K562 (cell line): ENCODE results near the gene EGFR. TPM values are rescaled to one million over a fixed set of nuclear protein-coding genes. Genes with fewer than 3 reads are reported as not detected.

Source experiments
- ATAC-seq: fragments of 200-7000 bp; cut with Tn5 transposase; 3 replicates; pipeline ENCODE4 v1.9.1; 2020; ENCODE audit warnings: moderate library complexity
- BruUV-seq: library from RNA; stranded (reverse); fragments of 400-500 nt; replicated peaks from 2 replicates; lab custom pipeline; 2021; lab: Mats Ljungman, UMichigan
- CTCF ChIA-PET: fragments of 300-600 bp; formaldehyde crosslinking; extraction: SDS; loops from one replicate; lab custom pipeline; 2021; ENCODE audit warnings: low intra/inter-chr PET ratio; lab: Yijun Ruan, JAX
- POLR2A ChIA-PET: fragments of 300-600, 350-650 bp; sonication (Branson Sonifier 250); formaldehyde crosslinking; extraction: SDS; loops from one replicate; lab custom pipeline; 2021; ENCODE audit warnings: antibody characterized with exemption, inconsistent platforms; lab: Yijun Ruan, JAX
- DNase-seq, 4 experiments: peaks; one replicate each; pipeline versions ENCODE4 v3.0.0 to v3.0.0-alpha.2; 2011 to 2018; ENCODE audit warnings: low spot score in 3 of 4, mixed read lengths in 3 of 4; ENCODE audit errors: extremely low read depth in 1 of 4
- FAIRE-seq: peaks from 2 replicates; lab custom pipeline; 2011; peaks lifted over from hg19 to GRCh38; lab: Jason Lieb, UNC
- H2AFZ ChIP-seq: 2 replicates; pipeline ENCODE4 v1.6.0; 2011; ENCODE audit warnings: low read depth, low read length, control low read depth, inconsistent platforms
- H3K27ac ChIP-seq: fragments of 200-600 bp; 3 replicates; pipeline ENCODE4 v1.8.0; 2011; ENCODE audit warnings: low read depth, mild to moderate bottlenecking, control low read depth, inconsistent platforms, low read length, moderate library complexity, mixed read lengths; ENCODE audit errors: extremely low read depth
- H3K27me3 ChIP-seq, 2 experiments: fragments of 300-600 bp in 1 of 2; 2 replicates in 1 of 2; 3 replicates in 1 of 2; pipeline versions ENCODE4 v1.6.0 to v1.8.0; 2011; ENCODE audit warnings: inconsistent platforms in 2 of 2, low read length in 2 of 2, mild to moderate bottlenecking in 1 of 2, mixed read lengths in 1 of 2, moderate library complexity in 1 of 2; ENCODE audit not compliant: control insufficient read depth in 2 of 2, insufficient read depth in 2 of 2
- H3K36me3 ChIP-seq: fragments of 300-600 bp; 3 replicates; pipeline ENCODE4 v1.8.0; 2011; ENCODE audit warnings: mild to moderate bottlenecking, low read length, inconsistent platforms; ENCODE audit not compliant: control insufficient read depth, insufficient read depth
- H3K4me1 ChIP-seq, 2 experiments: fragments of 200-600 bp in 1 of 2; replicated peaks in 1 of 2; 2 replicates in 1 of 2; 3 replicates in 1 of 2; pipeline versions ENCODE4 v1.5.1 to v1.8.0; 2011; ENCODE audit warnings: inconsistent platforms in 2 of 2, low read length in 2 of 2, mild to moderate bottlenecking in 1 of 2, mixed read lengths in 1 of 2, moderate library complexity in 1 of 2; ENCODE audit not compliant: control insufficient read depth in 2 of 2, insufficient read depth in 2 of 2
- H3K4me2 ChIP-seq: 2 replicates; pipeline ENCODE4 v1.6.1; 2011; ENCODE audit warnings: low read length, control low read depth, inconsistent platforms, mixed read lengths; ENCODE audit not compliant: insufficient read depth
- H3K4me3 ChIP-seq: fragments of 200-600 bp; sonication (generic), shearing (Covaris generic); 2 replicates; pipeline ENCODE4 v1.5.1; 2016; ENCODE audit warnings: control low read depth, inconsistent platforms
- H3K79me2 ChIP-seq: fragments of 200-600 bp; 3 replicates; pipeline ENCODE4 v1.8.0; 2011; ENCODE audit warnings: low read length, inconsistent platforms; ENCODE audit not compliant: control insufficient read depth, insufficient read depth
- H3K9ac ChIP-seq, 2 experiments: 2 replicates each; pipeline versions ENCODE4 v1.6.0 to v1.6.1; 2011; ENCODE audit warnings: low read depth in 2 of 2, low read length in 2 of 2, control low read depth in 1 of 2, inconsistent platforms in 1 of 2, mild to moderate bottlenecking in 1 of 2, mixed read lengths in 1 of 2; ENCODE audit not compliant: insufficient read depth in 1 of 2
- H3K9me1 ChIP-seq: one replicate; pipeline ENCODE4 v1.6.0; 2011; ENCODE audit warnings: inconsistent platforms, mild to moderate bottlenecking, low read length, moderate library complexity; ENCODE audit not compliant: control insufficient read depth, insufficient read depth
- H3K9me3 ChIP-seq: replicated peaks from 2 replicates; pipeline ENCODE4 v1.5.1; 2011; ENCODE audit warnings: low read depth, low read length, inconsistent platforms; ENCODE audit not compliant: control insufficient read depth, insufficient read depth
- H4K20me1 ChIP-seq: replicated peaks from 2 replicates; pipeline ENCODE4 v1.6.1; 2011; ENCODE audit warnings: low read length, inconsistent platforms, mixed read lengths; ENCODE audit not compliant: control insufficient read depth, insufficient read depth
- BDP1 ChIP-seq: IDR thresholded peaks from 3 replicates; pipeline ENCODE4 v1.6.1; 2011; ENCODE audit not compliant: insufficient read length, insufficient read depth
- PBX2 ChIP-seq, 2 experiments: IDR thresholded peaks in 1 of 2; conservative IDR thresholded peaks in 1 of 2; 2 replicates each; pipeline ENCODE4 v1.6.1; 2016; ENCODE audit warnings: low read depth in 2 of 2, mild to moderate bottlenecking in 1 of 2, missing compliant biosample characterization in 1 of 2, missing genetic modification characterization in 1 of 2, moderate library complexity in 1 of 2
- RBM34 ChIP-seq: fragments of 200-400 bp; formaldehyde crosslinking; IDR thresholded peaks from 2 replicates; pipeline ENCODE4 v1.6.1; 2018; ENCODE audit warnings: low read length, borderline replicate concordance; ENCODE audit not compliant: insufficient read depth
- SIN3B ChIP-seq: fragments of 450-650 bp; IDR thresholded peaks from 2 replicates; pipeline ENCODE4 v1.6.1; 2017; ENCODE audit warnings: low read depth, mild to moderate bottlenecking, moderate library complexity
- STAT6 ChIP-seq: sonication (generic); formaldehyde crosslinking; IDR thresholded peaks from 2 replicates; pipeline ENCODE4 v1.8.1; 2023; ENCODE audit warnings: mild to moderate bottlenecking, missing genetic modification reagents
- ZFX ChIP-seq: sonication (generic); formaldehyde crosslinking; IDR thresholded peaks from 2 replicates; pipeline ENCODE4 v1.8.0; 2022; ENCODE audit warnings: mild to moderate bottlenecking, missing genetic modification reagents, moderate library complexity
- WGBS: fragments of 100-300 bp; shearing (Covaris generic); methylation state at CpG from one replicate; pipeline ENCODE4 v1.1.6; 2016; ENCODE audit warnings: low coverage, mixed read lengths; ENCODE audit not compliant: insufficient coverage; ENCODE audit errors: missing lambda C conversion rate; 5-methylcytosine and 5-hydroxymethylcytosine counted together
- in situ Hi-C: fragments of 300-500 bp; cut with MboI; formaldehyde crosslinking; loops from 4 replicates; pipeline ENCODE4 v1.15.0; 2018; ENCODE audit warnings: inconsistent platforms, mixed read lengths
- intact Hi-C: fragments of 100-400 bp; cut with micrococcal nuclease; formaldehyde crosslinking; loops from 2 replicates; pipeline ENCODE4 v1.14.2; 2022
- polyA plus RNA-seq, 8 experiments: library from polyadenylated mRNA; depleted of rRNA in 4 of 8; stranded (reverse) in 5 of 8; unstranded in 3 of 8; fragments of >200 nt; fragmentation: Nextera tagmentation in 2 of 8; fragmentation: Illumina TruSeq in 1 of 8; extraction: Ambion mirVana in 2 of 8; extraction: Trizol in 1 of 8; gene quantifications; 2 replicates each; pipeline versions ENCODE4 v1.2.1 to v1.2.3, GENCODE V29; 2011 to 2014; ENCODE audit warnings: inconsistent platforms in 1 of 8, missing spikeins in 1 of 8
- total RNA-seq, 7 experiments: library from RNA; depleted of rRNA in 6 of 7; stranded (reverse); fragments of >200 nt in 6 of 7; fragmentation: Illumina TruSeq in 2 of 7; extraction: Trizol in 2 of 7; gene quantifications; 2 replicates each; pipeline versions ENCODE4 v1.2.1 to v1.2.3, GENCODE V29; 2011 to 2021; ENCODE audit warnings: low replicate concordance in 1 of 7
- TF ChIP-seq, protein P1 (sequence below): sonication (generic); formaldehyde crosslinking; IDR thresholded peaks from 2 replicates; pipeline ENCODE4 v1.8.0; 2022; ENCODE audit warnings: mild to moderate bottlenecking, missing genetic modification reagents
- TF ChIP-seq, protein P2 (sequence below): sonication (generic); formaldehyde crosslinking; IDR thresholded peaks from 2 replicates; pipeline ENCODE4 v1.5.0; 2020; ENCODE audit warnings: missing genetic modification reagents

EGFR gene
- total and polyA plus RNA-seq, 9 of the 15 experiments (the other 6 are each of a cell fraction or from before 2014, with no cell fraction given), result 0.13 TPM; not detected in 8

DNA sequence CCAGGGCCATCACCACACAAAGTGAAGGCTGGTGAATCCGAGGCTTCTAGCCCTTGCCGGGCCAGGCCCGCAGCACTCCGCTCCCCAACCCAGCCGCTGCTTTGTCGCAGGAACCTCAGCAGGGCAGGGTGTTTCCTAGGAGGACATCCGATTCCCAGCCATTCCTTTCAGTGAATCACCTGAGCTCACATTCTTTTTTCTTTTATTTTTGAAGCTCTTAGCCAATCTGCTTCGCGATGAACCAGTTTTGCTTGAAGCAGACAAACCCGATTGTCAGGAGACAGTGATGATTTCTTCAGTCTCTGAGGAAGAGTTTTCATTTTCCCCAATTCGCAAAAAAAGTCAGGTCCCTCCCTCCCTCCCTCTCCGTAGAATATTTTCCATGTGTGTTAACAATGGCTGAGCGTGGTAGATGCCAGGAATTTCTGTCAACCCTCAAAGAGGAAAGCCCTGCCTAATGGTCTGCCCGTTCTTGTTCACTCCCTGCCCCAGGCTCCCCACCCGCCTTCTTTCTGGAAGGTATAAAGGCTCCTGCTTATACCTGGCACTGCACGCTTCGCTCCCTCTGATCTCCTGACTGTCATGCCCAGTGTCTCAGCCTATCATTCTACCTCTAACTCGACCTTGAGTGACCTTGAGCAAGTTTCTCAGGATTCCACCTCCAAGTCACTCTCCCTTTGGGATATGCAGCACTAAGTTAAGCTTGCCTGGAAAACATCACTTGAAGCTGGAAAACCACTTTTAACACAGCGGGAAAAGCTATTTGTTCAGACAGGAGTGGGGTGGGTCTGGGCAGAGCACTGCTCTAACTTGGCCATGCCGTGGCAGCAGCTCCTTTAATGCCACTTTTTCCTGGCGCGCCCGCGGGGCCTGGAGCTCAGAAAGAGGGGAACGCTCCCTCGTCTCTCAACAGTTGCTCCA, 35.1 kb downstream of the EGFR start:
- CTCF ChIA-PET, result no interaction called here
- TF ChIP-seq, protein P1, sequence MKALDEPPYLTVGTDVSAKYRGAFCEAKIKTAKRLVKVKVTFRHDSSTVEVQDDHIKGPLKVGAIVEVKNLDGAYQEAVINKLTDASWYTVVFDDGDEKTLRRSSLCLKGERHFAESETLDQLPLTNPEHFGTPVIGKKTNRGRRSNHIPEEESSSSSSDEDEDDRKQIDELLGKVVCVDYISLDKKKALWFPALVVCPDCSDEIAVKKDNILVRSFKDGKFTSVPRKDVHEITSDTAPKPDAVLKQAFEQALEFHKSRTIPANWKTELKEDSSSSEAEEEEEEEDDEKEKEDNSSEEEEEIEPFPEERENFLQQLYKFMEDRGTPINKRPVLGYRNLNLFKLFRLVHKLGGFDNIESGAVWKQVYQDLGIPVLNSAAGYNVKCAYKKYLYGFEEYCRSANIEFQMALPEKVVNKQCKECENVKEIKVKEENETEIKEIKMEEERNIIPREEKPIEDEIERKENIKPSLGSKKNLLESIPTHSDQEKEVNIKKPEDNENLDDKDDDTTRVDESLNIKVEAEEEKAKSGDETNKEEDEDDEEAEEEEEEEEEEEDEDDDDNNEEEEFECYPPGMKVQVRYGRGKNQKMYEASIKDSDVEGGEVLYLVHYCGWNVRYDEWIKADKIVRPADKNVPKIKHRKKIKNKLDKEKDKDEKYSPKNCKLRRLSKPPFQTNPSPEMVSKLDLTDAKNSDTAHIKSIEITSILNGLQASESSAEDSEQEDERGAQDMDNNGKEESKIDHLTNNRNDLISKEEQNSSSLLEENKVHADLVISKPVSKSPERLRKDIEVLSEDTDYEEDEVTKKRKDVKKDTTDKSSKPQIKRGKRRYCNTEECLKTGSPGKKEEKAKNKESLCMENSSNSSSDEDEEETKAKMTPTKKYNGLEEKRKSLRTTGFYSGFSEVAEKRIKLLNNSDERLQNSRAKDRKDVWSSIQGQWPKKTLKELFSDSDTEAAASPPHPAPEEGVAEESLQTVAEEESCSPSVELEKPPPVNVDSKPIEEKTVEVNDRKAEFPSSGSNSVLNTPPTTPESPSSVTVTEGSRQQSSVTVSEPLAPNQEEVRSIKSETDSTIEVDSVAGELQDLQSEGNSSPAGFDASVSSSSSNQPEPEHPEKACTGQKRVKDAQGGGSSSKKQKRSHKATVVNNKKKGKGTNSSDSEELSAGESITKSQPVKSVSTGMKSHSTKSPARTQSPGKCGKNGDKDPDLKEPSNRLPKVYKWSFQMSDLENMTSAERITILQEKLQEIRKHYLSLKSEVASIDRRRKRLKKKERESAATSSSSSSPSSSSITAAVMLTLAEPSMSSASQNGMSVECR, result no peak
- TF ChIP-seq ZFX (CRISPR knock-in tag), result no peak
- no peak for TF ChIP-seq STAT6 (CRISPR knock-in tag)
- no peak for TF ChIP-seq BDP1
- no peak for TF ChIP-seq PBX2 (CRISPR knock-in tag; IDR thresholded peaks at IDR 0.05; ENCODE audit: low read depth)
- TF ChIP-seq PBX2 (tag; conservative IDR thresholded peaks at IDR 0.05; ENCODE audit: low read depth), result no peak
- TF ChIP-seq, protein P2, sequence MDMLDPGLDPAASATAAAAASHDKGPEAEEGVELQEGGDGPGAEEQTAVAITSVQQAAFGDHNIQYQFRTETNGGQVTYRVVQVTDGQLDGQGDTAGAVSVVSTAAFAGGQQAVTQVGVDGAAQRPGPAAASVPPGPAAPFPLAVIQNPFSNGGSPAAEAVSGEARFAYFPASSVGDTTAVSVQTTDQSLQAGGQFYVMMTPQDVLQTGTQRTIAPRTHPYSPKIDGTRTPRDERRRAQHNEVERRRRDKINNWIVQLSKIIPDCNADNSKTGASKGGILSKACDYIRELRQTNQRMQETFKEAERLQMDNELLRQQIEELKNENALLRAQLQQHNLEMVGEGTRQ (CRISPR knock-in tag), result no peak
- no peak for TF ChIP-seq SIN3B
- TF ChIP-seq RBM34, result no peak

More for the DNA sequence above, 35.1 kb downstream of the EGFR start:
- FAIRE-seq (no peak), ATAC-seq (no peak), DNase-seq (no peak)
- no peak overlapping the region for H3K9ac ChIP-seq
- no TSS peak for BruUV-seq
- POLR2A ChIA-PET, result interaction anchor here (1.2 kb wide), 1 partner anchor 9 kb away, joined by 3 read pairs; no protein-coding TSS in a partner anchor
- no peaks in the 10 kb centered on the region for H3K79me2 ChIP-seq
- H3K9me1 ChIP-seq, result no peaks in the 10 kb centered on the region
- H3K36me3 ChIP-seq, result no peaks in the 10 kb centered on the region
- in situ Hi-C loops, result no loop called here
- no peaks in the 10 kb centered on the region for H3K4me1 ChIP-seq
- under 1% methylated on average over 22 of the region's 26 CpGs for WGBS
- intact Hi-C loops, result loop anchor here (10.0 kb wide), 1 partner anchor 201 kb away; no protein-coding TSS in a partner anchor
- no peak overlapping the region for H2AFZ ChIP-seq
- peaks cover 3% of the 10 kb centered on the region; the same call in 1 of the 2 replicates for H4K20me1 ChIP-seq
- no peak overlapping the region for H3K27ac ChIP-seq
- no peak overlapping the region for H3K4me2 ChIP-seq
- peaks cover 13 to 43% of the 10 kb centered on the region in 2 experiments; a peak in 3 of 5 replicates for H3K27me3 ChIP-seq
- no peak overlapping the region for H3K4me3 ChIP-seq
- H3K9me3 ChIP-seq, result no peaks in the 10 kb centered on the region
